Activated gamma-delta T cell treated with Interleukin-2 at 50 U/mL for 16 hours (primary cell): ENCODE data around the gene LASP1.
"Not testable (repeated sequence)": the region's sequence is repeated elsewhere in the genome, so short reads cannot be mapped to it uniquely, and the experiment has no call there.

Source experiments
- DNase-seq: peaks from one replicate; pipeline ENCODE4 v3.0.0-alpha.2; 2020

The LASP1 gene

GRCh38 chr17:38940404-38940803, 70.5 kb downstream of the LASP1 start:
- DNase-seq, result no peak

GRCh38 chr17:38942696-38943334, 73.0 kb downstream of the LASP1 start:
- no peak for DNase-seq

- no peak for DNase-seq
Observed at GRCh38 chr17:38943607-38944006, 73.7 kb downstream of the LASP1 start.

GRCh38 chr17:38947189-38947588, 77.3 kb downstream of the LASP1 start:
- no peak for DNase-seq

GRCh38 chr17:38953800-38954199, 83.9 kb downstream of the LASP1 start:
- not testable (repeated sequence) for DNase-seq

- no peak for DNase-seq
Observed at GRCh38 chr17:38958326-38958725, 88.5 kb downstream of the LASP1 start.

GRCh38 chr17:38958756-38959155, 88.9 kb downstream of the LASP1 start:
- no peak for DNase-seq

GRCh38 chr17:38959508-38959907, 89.7 kb downstream of the LASP1 start:
- DNase-seq, result no peak

GRCh38 chr17:38960402-38960801, 90.5 kb downstream of the LASP1 start:
- no peak for DNase-seq

- DNase-seq, result no peak
Observed at GRCh38 chr17:38961413-38961812, 91.6 kb downstream of the LASP1 start.

GRCh38 chr17:38967290-38967738, 97.5 kb downstream of the LASP1 start, which contains the start of gene FBXO47:
FBXO47 (minus strand) TSS chr17:38967403; CDS start chr17:38963025, 4,378 bp downstream.
- peak; percentile 85 for DNase-seq

GRCh38 chr17:38969281-38969680, 99.4 kb downstream of the LASP1 start:
- no peak for DNase-seq

- DNase-seq, result no peak
Observed at GRCh38 chr17:38970128-38970527, 100.3 kb downstream of the LASP1 start.

GRCh38 chr17:38970804-38971203, 100.9 kb downstream of the LASP1 start:
- DNase-seq, result no peak
